D341Med (cell line): ENCODE measurements around the gene SRSF9.
"Not testable (repeated sequence)": the region's sequence is repeated elsewhere in the genome, so short reads cannot be mapped to it uniquely, and the experiment has no call there.

ENCODE experiments used
- DNase-seq: peaks from one replicate; pipeline ENCODE4 v3.0.0; 2012; ENCODE audit warnings: low spot score

Gene SRSF9

GRCh38 chr12:120447992-120448391, 21.6 kb downstream of the SRSF9 start:
- DNase-seq = no peak

- not testable (repeated sequence) for DNase-seq
Observed at GRCh38 chr12:120446844-120447178, 22.7 kb downstream of the SRSF9 start.

GRCh38 chr12:120445911-120446843, 23.4 kb downstream of the SRSF9 start, which contains the start of the genes GATC and TRIAP1:
TSS of gene GATC (plus strand) at chr12:120446444. CDS start at chr12:120446481, 37 bp downstream.
TSS of gene TRIAP1 (minus strand) at chr12:120446384. CDS start at chr12:120446372, 12 bp downstream.
- DNase-seq = peak; percentile 94

- no peak for DNase-seq
Observed at GRCh38 chr12:120444676-120445075, 24.9 kb downstream of the SRSF9 start.

GRCh38 chr12:120439646-120440247, 29.8 kb downstream of the SRSF9 start:
- DNase-seq = peak; percentile 84

- DNase-seq = no peak
Observed at GRCh38 chr12:120438495-120439198, 30.9 kb downstream of the SRSF9 start.

- DNase-seq = peak; percentile 96
Observed at GRCh38 chr12:120437735-120438494, 31.6 kb downstream of the SRSF9 start, which contains the start of gene COX6A1. TSS of gene COX6A1 (plus strand) at chr12:120438113. CDS start at chr12:120438127, 14 bp downstream.

GRCh38 chr12:120432772-120433525, 36.6 kb downstream of the SRSF9 start:
- DNase-seq = no peak

GRCh38 chr12:120429368-120429767, 40.2 kb downstream of the SRSF9 start:
- DNase-seq = no peak

GRCh38 chr12:120428597-120429229, 40.8 kb downstream of the SRSF9 start:
- DNase-seq = no peak

GRCh38 chr12:120425797-120426196, 43.8 kb downstream of the SRSF9 start:
- no peak for DNase-seq

- no peak for DNase-seq
Observed at GRCh38 chr12:120422892-120423456, 46.6 kb downstream of the SRSF9 start.

- no peak for DNase-seq
Observed at GRCh38 chr12:120421701-120422100, 47.8 kb downstream of the SRSF9 start.

GRCh38 chr12:120417917-120418580, 51.5 kb downstream of the SRSF9 start:
- DNase-seq = no peak

GRCh38 chr12:120416490-120417216, 52.9 kb downstream of the SRSF9 start:
- DNase-seq = no peak

GRCh38 chr12:120413901-120414695, 55.5 kb downstream of the SRSF9 start:
- no peak for DNase-seq

- DNase-seq = no peak
Observed at GRCh38 chr12:120412421-120412820, 57.1 kb downstream of the SRSF9 start.
